GM19452 (cell line): ENCODE data around the gene SCTR.

Experiments
- ATAC-seq: cut with Tn5 transposase; IDR thresholded peaks from one replicate; pipeline ENCODE4 v1.9.1; 2021; ENCODE audit not compliant: unreplicated experiment

SCTR gene

GRCh38 chr2:119488245-119489214, 35.8 kb downstream of the SCTR start:
- no peak for ATAC-seq

- ATAC-seq = peak; percentile 91
Observed at GRCh38 chr2:119487434-119488244, 36.6 kb downstream of the SCTR start.

GRCh38 chr2:119486886-119487285, 37.4 kb downstream of the SCTR start:
- ATAC-seq = no peak

- no peak for ATAC-seq
Observed at GRCh38 chr2:119486196-119486827, 38.0 kb downstream of the SCTR start.

GRCh38 chr2:119485336-119486110, 38.8 kb downstream of the SCTR start:
- ATAC-seq = no peak

GRCh38 chr2:119484834-119485233, 39.4 kb downstream of the SCTR start:
- no peak for ATAC-seq

GRCh38 chr2:119483896-119484718, 40.2 kb downstream of the SCTR start:
- ATAC-seq = no peak

DNA sequence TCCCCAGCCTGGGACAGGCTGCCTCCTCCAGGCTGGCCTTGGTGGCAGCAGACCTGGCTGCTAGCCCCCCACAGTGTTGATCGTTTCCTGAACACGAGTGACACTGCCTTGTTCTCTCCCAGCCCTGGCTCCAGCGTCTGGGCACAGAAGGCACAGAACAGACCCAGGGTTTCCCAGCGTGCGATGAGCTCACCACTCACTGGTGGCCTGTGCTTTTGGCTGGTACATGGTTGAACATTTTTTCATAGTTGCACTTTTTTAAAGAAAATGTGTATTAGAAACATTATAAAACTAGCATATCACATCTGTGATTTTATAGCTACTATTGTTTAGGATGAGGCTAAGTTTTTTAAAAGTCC, 40.9 kb downstream of the SCTR start:
- ATAC-seq = no peak

DNA sequence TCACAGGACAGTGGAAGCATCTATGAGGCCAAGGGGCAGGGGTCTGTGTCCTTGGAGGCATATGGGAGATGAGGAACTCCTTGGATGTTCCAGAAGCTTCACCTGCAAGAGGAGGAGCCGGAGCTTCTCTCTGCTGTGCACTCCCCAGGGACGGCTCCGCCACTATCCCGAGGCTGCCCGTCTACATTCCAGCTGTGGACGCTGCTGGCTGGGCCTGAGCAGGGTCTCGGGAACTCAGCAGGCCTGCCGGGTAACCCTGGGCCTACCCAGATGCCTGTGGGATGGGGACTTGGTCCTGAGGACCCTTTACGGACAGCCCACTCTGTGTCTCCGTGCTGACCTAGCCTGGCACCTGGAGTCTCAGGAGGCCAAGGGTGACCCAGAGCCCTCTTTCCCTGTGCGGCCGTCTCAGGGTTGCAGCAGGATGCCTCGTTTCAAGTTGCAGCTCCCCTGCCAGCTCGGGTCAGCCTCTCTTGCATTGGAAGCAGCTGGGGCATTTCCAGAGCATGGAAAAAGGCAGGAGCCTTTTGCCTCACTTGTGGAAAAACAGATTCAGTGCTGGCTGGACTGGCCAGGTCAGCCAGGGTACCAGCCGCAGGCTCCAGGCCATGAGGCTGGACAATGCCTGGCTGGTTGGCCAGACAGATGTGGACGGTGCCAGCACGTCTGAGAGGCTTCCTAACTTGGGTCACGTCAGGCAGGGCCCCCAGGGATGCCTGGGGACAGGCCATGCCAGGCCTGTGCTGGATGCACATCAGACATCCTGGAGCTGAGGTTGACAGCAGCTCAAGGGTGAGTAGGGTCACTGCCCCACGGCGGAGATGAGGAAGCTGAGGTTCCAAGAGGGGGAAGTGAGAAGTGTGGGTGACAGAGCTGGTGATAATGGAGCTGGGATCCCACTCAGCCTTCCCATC, 41.5 kb downstream of the SCTR start:
- ATAC-seq = no peak

GRCh38 chr2:119481501-119482455, 42.5 kb downstream of the SCTR start:
- ATAC-seq = no peak

GRCh38 chr2:119480718-119481142, 43.6 kb downstream of the SCTR start:
- ATAC-seq = no peak

- no peak for ATAC-seq
Observed at GRCh38 chr2:119480184-119480583, 44.1 kb downstream of the SCTR start.

DNA sequence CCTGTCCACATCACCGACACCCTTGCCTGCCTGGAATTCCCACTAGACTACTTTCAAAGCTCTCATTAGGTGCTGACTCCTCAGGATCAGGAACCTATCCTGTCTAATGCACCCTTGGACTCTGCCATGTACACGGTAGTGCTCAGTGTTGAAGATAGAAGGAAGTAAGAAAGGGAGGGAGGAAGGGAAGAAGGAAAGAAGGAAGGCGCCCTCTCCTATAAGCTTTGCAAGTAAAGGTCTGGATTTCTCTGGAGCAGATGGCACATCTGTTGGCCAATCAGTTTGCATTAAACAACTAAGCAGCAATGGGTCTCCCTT, 45.3 kb downstream of the SCTR start:
- no peak for ATAC-seq

DNA sequence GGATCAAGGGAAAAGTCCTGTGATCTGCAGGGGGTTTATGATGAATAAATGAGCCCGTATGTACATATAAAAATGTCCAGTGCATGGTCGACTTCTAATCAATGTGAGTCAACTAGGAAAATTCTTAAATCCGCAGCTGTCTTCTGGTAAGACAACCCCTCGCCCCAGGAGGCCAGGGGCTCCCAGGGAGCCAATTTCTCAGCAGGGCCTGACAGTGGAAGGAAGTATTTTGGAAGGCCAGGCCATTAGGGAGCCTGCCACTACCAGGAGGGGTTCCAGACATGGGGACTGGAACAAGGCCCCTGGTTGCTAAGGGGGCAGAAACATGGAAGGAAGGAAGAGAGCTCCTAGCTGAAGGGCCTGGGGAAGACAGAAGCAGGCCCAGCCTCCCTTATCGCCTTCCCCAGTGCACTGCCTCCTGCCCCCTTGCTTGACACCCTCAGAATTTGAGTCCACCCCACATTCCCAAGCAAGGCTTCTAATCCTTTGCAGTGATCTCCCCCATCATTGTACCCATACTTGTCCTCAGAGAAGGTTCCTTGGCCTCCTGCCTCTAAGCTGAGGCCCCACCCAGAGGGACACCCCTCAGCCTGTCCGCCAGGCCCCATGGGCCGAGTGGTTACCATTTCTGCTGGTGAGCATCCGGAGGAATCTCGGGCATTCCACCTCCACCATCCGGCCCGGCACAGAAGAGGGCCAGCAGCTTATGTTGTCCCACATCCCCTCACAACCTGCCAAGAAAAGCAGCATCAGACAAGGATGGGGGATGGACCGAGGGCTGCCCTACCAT, 45.9 kb downstream of the SCTR start:
- no peak for ATAC-seq

DNA sequence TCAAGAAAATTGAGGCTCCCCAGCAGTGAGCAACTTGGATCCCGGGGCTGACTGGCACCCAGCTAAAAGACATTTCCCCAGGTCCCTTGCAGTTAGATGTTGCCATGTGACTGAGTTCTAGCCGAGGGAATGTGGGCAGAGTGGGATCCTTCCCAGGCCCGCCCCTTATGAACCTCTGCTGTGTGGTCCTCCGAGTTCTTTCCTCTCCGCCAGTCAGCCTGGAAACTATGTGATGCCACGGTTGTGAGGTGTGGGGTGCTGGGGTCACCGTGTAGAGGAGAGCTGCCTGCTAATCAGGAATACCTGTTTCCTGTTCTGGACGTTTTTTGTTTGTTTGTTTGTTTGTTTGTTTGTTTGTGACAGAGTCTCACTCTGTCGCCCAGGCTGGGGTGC, 47.2 kb downstream of the SCTR start:
- no peak for ATAC-seq

GRCh38 chr2:119476301-119477112, 47.8 kb downstream of the SCTR start:
- ATAC-seq = peak; percentile 73
